CD4-positive, CD25-positive, alpha-beta regulatory T cell (primary cell): ENCODE measurements around the gene PROK2. TPM values are rescaled to one million over a fixed set of nuclear protein-coding genes. Genes with fewer than 3 reads are reported as not detected.
A peak's percentile ranks its signal among the peaks of the same experiment; 100 is the strongest.

Experiments used
- ATAC-seq, 2 donors: fragments of 150-1000 bp; cut with Tn5 transposase; one replicate each; pipeline ENCODE4 v1.10.0; 2021; ENCODE audit warnings: low read depth in 2 of 2, moderate number of reproducible peaks in 2 of 2, moderate library complexity in 1 of 2
- DNase-seq, 3 donors: peaks; one replicate each; pipeline versions ENCODE4 v3.0.0 to v3.0.0-alpha.2; 2012 to 2022; ENCODE audit warnings: mixed read lengths in 1 of 3
- H3K27ac ChIP-seq: one replicate; pipeline ENCODE4 v1.7.0; 2013; ENCODE audit warnings: mild to moderate bottlenecking, low read length; ENCODE audit not compliant: insufficient read depth, poor library complexity, severe bottlenecking
- H3K27me3 ChIP-seq: one replicate; pipeline ENCODE4 v1.7.0; 2013; ENCODE audit warnings: low read length; ENCODE audit not compliant: control insufficient read depth, insufficient read depth
- H3K36me3 ChIP-seq: one replicate; pipeline ENCODE4 v1.7.0; 2013; ENCODE audit warnings: mild to moderate bottlenecking, low read length, moderate library complexity; ENCODE audit not compliant: control insufficient read depth, insufficient read depth
- H3K4me1 ChIP-seq: 2 replicates; pipeline ENCODE4 v1.7.0; 2013; ENCODE audit warnings: mild to moderate bottlenecking, low read length; ENCODE audit not compliant: insufficient read depth, control insufficient read depth, poor library complexity, severe bottlenecking
- H3K4me3 ChIP-seq: one replicate; pipeline ENCODE4 v1.7.0; 2013; ENCODE audit warnings: low read depth, mild to moderate bottlenecking, low read length, moderate library complexity
- H3K9me3 ChIP-seq, 2 experiments: 1 replicate in 1 of 2; 2 replicates in 1 of 2; pipeline ENCODE4 v1.7.0; 2013; ENCODE audit warnings: low read length in 2 of 2, mild to moderate bottlenecking in 1 of 2, moderate library complexity in 1 of 2; ENCODE audit not compliant: control insufficient read depth in 2 of 2
- H3K27ac Mint-ChIP-seq, 3 donors: one replicate each; pipeline ENCODE4 v1.8.0; 2020 to 2022; ENCODE audit warnings: mild to moderate bottlenecking in 3 of 3, mixed read lengths in 3 of 3, moderate library complexity in 2 of 3
- H3K27me3 Mint-ChIP-seq: one replicate; pipeline ENCODE4 v1.8.0; 2022; ENCODE audit warnings: mild to moderate bottlenecking, mixed read lengths
- H3K36me3 Mint-ChIP-seq: one replicate; pipeline ENCODE4 v1.8.0; 2020; ENCODE audit warnings: mixed read lengths
- H3K4me1 Mint-ChIP-seq, 4 donors: one replicate each; pipeline ENCODE4 v1.8.0; 2020 to 2022; ENCODE audit warnings: mixed read lengths in 4 of 4, mild to moderate bottlenecking in 1 of 4
- H3K4me3 Mint-ChIP-seq, 4 donors: one replicate each; pipeline ENCODE4 v1.8.0; 2020 to 2022; ENCODE audit warnings: mild to moderate bottlenecking in 4 of 4, mixed read lengths in 4 of 4, moderate library complexity in 3 of 4
- H3K9me3 Mint-ChIP-seq, 7 donors: one replicate each; pipeline ENCODE4 v1.8.0; 2020 to 2022; ENCODE audit warnings: mixed read lengths in 7 of 7, mild to moderate bottlenecking in 3 of 7, moderate library complexity in 2 of 7
- polyA plus RNA-seq, 4 donors: library from polyadenylated mRNA; unstranded; fragments of 300-500 nt; fragmentation: Illumina TruSeq; gene quantifications; one replicate each; pipeline ENCODE4 v1.2.3, GENCODE V29; 2021
- total RNA-seq: library from RNA; stranded (reverse); gene quantifications from one replicate; pipeline ENCODE4 v1.2.3, GENCODE V29; 2022

PROK2 gene
- total and polyA plus RNA-seq, 5 donors from 2014 or later, result 0.89 to 6.5 (median 1.5) TPM

GRCh38 chr3:71776538-71776937 lies 8.4 kb downstream of the PROK2 start:
- Mint-ChIP-seq H3K4me1 (peaks cover 0 to 25% (median 7%) of the 10 kb centered on the region in 4 donors), H3K27me3 (peaks cover 15% of the 10 kb centered on the region), H3K4me3 (peak overlapping the region in 1 of 4 donors; percentile 29), H3K9me3 (no peaks in the 10 kb centered on the region), H3K36me3 (no peaks in the 10 kb centered on the region), H3K27ac (no peak overlapping the region)
- DNase-seq, result no peak
- no peaks in the 10 kb centered on the region for H3K36me3 ChIP-seq
- no peaks in the 10 kb centered on the region for H3K9me3 ChIP-seq
- peak overlapping the region; percentile 2 for H3K4me3 ChIP-seq
- H3K27ac ChIP-seq, result no peak overlapping the region
- peaks cover 18% of the 10 kb centered on the region for H3K27me3 ChIP-seq
- peaks cover 7% of the 10 kb centered on the region for H3K4me1 ChIP-seq
- no peak for ATAC-seq

- H3K4me3 ChIP-seq, result no peak overlapping the region
- H3K4me1 Mint-ChIP-seq, result peaks cover 0 to 4% (median 0%) of the 10 kb centered on the region in 4 donors
- ATAC-seq (no peak), DNase-seq (no peak)
- no peaks in the 10 kb centered on the region for H3K4me1 ChIP-seq
- H3K27ac Mint-ChIP-seq, result no peak overlapping the region
- H3K36me3 ChIP-seq, result no peaks in the 10 kb centered on the region
- peaks cover 18% of the 10 kb centered on the region for H3K27me3 Mint-ChIP-seq
- no peaks in the 10 kb centered on the region for H3K36me3 Mint-ChIP-seq
- no peaks in the 10 kb centered on the region for H3K9me3 ChIP-seq
- H3K27ac ChIP-seq, result no peak overlapping the region
- H3K9me3 Mint-ChIP-seq, result no peaks in the 10 kb centered on the region
- no peak overlapping the region for H3K4me3 Mint-ChIP-seq
- H3K27me3 ChIP-seq, result peaks cover 4% of the 10 kb centered on the region
Observed at GRCh38 chr3:71771884-71772283, 13.1 kb downstream of the PROK2 start.

DNA sequence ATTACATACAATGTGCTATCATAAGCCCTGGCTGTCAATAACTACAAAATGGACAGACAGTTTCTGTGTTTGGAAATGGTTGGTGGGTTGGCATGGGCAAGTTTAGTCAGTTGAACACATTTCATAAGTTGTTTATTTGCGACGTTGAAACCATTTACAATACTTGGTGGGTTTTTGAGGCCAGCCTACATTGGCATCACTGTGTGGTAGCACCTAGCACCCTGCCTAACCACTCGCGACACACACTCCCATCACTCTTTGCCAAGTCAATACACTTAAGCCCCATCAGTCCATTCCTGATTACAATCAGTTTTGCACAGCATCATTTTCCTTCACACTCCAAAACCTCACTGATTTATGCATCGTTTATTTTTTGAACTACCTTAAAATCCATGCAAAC lies 13.8 kb downstream of the PROK2 start:
- Mint-ChIP-seq H3K36me3 (no peaks in the 10 kb centered on the region), H3K27me3 (peaks cover 18% of the 10 kb centered on the region), H3K4me3 (no peak overlapping the region), H3K9me3 (no peaks in the 10 kb centered on the region), H3K4me1 (peaks cover 0 to 4% (median 0%) of the 10 kb centered on the region in 4 donors), H3K27ac (no peak overlapping the region)
- DNase-seq (no peak), ATAC-seq (no peak)
- H3K27ac ChIP-seq, result no peak overlapping the region
- no peaks in the 10 kb centered on the region for H3K27me3 ChIP-seq
- H3K4me3 ChIP-seq, result no peak overlapping the region
- no peaks in the 10 kb centered on the region for H3K9me3 ChIP-seq
- no peaks in the 10 kb centered on the region for H3K4me1 ChIP-seq
- no peaks in the 10 kb centered on the region for H3K36me3 ChIP-seq

- Mint-ChIP-seq H3K27ac (no peak overlapping the region), H3K9me3 (no peaks in the 10 kb centered on the region), H3K4me3 (no peak overlapping the region), H3K36me3 (no peaks in the 10 kb centered on the region), H3K27me3 (peaks cover 23% of the 10 kb centered on the region), H3K4me1 (no peaks in the 10 kb centered on the region)
- no peaks in the 10 kb centered on the region for H3K36me3 ChIP-seq
- no peak for ATAC-seq
- no peak for DNase-seq
- peaks cover 8% of the 10 kb centered on the region for H3K27me3 ChIP-seq
- H3K9me3 ChIP-seq, result no peaks in the 10 kb centered on the region
- no peak overlapping the region for H3K27ac ChIP-seq
- H3K4me3 ChIP-seq, result no peak overlapping the region
- H3K4me1 ChIP-seq, result no peaks in the 10 kb centered on the region
Observed at GRCh38 chr3:71763426-71763825, 21.5 kb downstream of the PROK2 start.

DNA sequence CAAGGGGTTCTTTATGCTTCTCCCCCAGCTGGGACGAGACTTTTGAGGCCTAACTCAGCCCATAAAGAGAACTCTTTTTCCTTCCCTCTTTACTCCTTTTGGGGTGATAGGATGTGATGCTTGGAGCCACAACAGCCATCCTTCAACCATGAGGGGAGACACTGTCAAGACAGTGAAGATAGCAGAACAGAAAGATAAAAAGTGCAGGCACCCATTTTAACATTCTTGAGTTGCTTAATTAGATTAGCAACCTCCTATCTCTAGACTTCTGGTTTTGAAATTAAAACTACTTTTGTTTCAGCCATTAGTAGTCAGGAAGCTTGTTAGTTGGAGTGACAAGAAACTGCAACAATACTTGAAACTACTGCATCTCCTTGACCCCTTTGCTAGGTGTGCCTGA lies 24.8 kb downstream of the PROK2 start:
- H3K36me3 Mint-ChIP-seq, result no peaks in the 10 kb centered on the region
- no peak for ATAC-seq
- DNase-seq, result no peak
- H3K4me3 Mint-ChIP-seq, result no peak overlapping the region
- Histone ChIP-seq H3K27me3 (peaks cover 17% of the 10 kb centered on the region), H3K9me3 (no peaks in the 10 kb centered on the region), H3K36me3 (no peaks in the 10 kb centered on the region), H3K4me1 (no peaks in the 10 kb centered on the region), H3K4me3 (no peak overlapping the region), H3K27ac (no peak overlapping the region)
- peaks cover 0 to 5% (median 1%) of the 10 kb centered on the region in 4 donors for H3K4me1 Mint-ChIP-seq
- no peak overlapping the region for H3K27ac Mint-ChIP-seq
- peaks cover 45% of the 10 kb centered on the region for H3K27me3 Mint-ChIP-seq
- H3K9me3 Mint-ChIP-seq, result peaks cover 0 to 2% (median 0%) of the 10 kb centered on the region in 7 donors

DNA sequence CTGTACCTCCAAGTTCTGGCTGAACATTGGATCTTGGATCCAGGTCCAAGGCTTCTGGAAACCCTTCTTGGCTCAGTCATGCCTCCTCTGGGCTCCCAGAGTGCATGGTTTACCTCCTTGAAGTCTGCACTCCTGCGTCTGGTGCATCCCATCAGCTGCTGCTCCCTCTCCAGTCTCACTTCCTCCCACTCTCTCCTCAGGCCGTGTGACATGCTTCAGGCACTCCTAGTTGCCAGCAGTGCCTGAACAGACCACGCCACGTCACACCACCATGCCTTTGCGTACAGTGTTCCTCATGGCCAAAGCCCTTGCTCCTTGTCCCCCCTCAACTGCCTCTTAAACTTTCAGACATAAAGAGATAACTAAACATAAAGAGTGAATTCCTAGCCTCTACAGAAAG lies 25.5 kb downstream of the PROK2 start:
- Mint-ChIP-seq H3K4me3 (no peak overlapping the region), H3K27ac (no peak overlapping the region), H3K4me1 (peaks cover 0 to 8% (median 2%) of the 10 kb centered on the region in 4 donors), H3K27me3 (peaks cover 46% of the 10 kb centered on the region), H3K36me3 (no peaks in the 10 kb centered on the region), H3K9me3 (peaks cover 0 to 2% (median 0%) of the 10 kb centered on the region in 7 donors)
- Histone ChIP-seq H3K36me3 (no peaks in the 10 kb centered on the region), H3K27ac (no peak overlapping the region), H3K4me1 (no peaks in the 10 kb centered on the region), H3K4me3 (no peak overlapping the region), H3K9me3 (no peaks in the 10 kb centered on the region), H3K27me3 (peaks cover 18% of the 10 kb centered on the region)
- DNase-seq (no peak), ATAC-seq (no peak)

DNA sequence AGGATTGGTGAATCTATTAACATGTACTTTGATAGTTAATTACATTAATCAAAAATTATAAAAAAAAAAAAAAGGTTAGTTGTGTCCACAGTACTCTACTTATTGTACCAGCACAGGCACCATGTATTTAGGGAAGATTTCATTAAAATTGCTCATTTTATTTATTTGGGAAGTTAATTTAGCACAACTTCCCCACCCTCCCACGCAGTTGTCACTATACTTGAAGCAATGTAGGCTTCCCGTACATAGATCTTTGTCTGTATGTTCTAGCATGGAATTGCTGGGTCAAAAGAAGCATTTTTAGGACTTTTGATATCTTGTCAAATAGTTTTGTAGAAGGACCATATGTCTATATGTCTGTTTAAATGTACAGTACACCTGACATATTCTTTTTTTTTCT lies 26.9 kb downstream of the PROK2 start:
- Histone ChIP-seq H3K36me3 (no peaks in the 10 kb centered on the region), H3K4me3 (no peak overlapping the region), H3K27ac (no peak overlapping the region), H3K27me3 (peaks cover 19% of the 10 kb centered on the region), H3K4me1 (peaks cover 3% of the 10 kb centered on the region), H3K9me3 (no peaks in the 10 kb centered on the region)
- Mint-ChIP-seq H3K4me1 (peaks cover 0 to 9% (median 2%) of the 10 kb centered on the region in 4 donors), H3K36me3 (no peaks in the 10 kb centered on the region), H3K9me3 (peaks cover 0 to 2% (median 0%) of the 10 kb centered on the region in 7 donors), H3K27ac (no peak overlapping the region), H3K4me3 (no peak overlapping the region), H3K27me3 (peaks cover 46% of the 10 kb centered on the region)
- DNase-seq (no peak), ATAC-seq (no peak)

DNA sequence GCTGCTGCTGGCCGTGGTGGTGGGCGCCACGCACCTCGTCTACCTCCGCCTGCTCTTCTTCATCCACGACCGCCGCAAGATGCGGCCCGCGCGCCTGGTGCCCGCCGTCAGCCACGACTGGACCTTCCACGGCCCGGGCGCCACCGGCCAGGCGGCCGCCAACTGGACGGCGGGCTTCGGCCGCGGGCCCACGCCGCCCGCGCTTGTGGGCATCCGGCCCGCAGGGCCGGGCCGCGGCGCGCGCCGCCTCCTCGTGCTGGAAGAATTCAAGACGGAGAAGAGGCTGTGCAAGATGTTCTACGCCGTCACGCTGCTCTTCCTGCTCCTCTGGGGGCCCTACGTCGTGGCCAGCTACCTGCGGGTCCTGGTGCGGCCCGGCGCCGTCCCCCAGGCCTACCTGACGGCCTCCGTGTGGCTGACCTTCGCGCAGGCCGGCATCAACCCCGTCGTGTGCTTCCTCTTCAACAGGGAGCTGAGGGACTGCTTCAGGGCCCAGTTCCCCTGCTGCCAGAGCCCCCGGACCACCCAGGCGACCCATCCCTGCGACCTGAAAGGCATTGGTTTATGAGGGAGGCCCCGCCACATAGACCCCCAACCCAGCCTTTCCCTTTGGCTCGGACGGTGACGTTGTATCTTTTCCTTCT lies 30.2 kb downstream of the PROK2 start:
- Histone ChIP-seq H3K27ac (no peak overlapping the region), H3K36me3 (no peaks in the 10 kb centered on the region), H3K4me3 (no peak overlapping the region), H3K9me3 (no peaks in the 10 kb centered on the region), H3K4me1 (peaks cover 6% of the 10 kb centered on the region), H3K27me3 (peaks cover 31% of the 10 kb centered on the region)
- Mint-ChIP-seq H3K4me1 (peaks cover 0 to 18% (median 6%) of the 10 kb centered on the region in 4 donors), H3K27me3 (peaks cover 62% of the 10 kb centered on the region), H3K27ac (no peak overlapping the region), H3K9me3 (peaks cover 0 to 2% (median 0%) of the 10 kb centered on the region in 7 donors), H3K4me3 (peak overlapping the region; percentile 65 to 82 (median 66)), H3K36me3 (no peaks in the 10 kb centered on the region)
- DNase-seq (no peak), ATAC-seq (peak in 1 of 2 donors; percentile 8)
